Activated CD4-positive, alpha-beta memory T cell treated with anti-CD3 and anti-CD28 coated beads, Interleukin-2, amount 10 ng/mL, durations not matched to agents 7 days and 5 days (primary cell): ENCODE measurements around the gene APOF. TPM values are rescaled to one million over a fixed set of nuclear protein-coding genes. Genes with fewer than 3 reads are reported as not detected.
A peak's percentile ranks its signal among the peaks of the same experiment; 100 is the strongest.
"Not testable (repeated sequence)": the region's sequence is repeated elsewhere in the genome, so short reads cannot be mapped to it uniquely, and the experiment has no call there.

ENCODE experiments used
- CTCF ChIA-PET: fragments of 350-600 bp; sonication (Branson Sonifier 250); formaldehyde crosslinking; loops from one replicate; lab custom pipeline; 2021; ENCODE audit warnings: antibody characterized with exemption, inconsistent platforms; lab: Charles Lee
- POLR2A ChIA-PET: fragments of 350-600 bp; sonication (Branson Sonifier 250); formaldehyde crosslinking; loops from one replicate; lab custom pipeline; 2021; ENCODE audit warnings: antibody characterized with exemption; lab: Charles Lee
- DNase-seq: peaks from one replicate; pipeline ENCODE4 v3.0.0-alpha.2; 2020
- H3K27ac Mint-ChIP-seq: one replicate; pipeline ENCODE4 v1.8.0; 2021; ENCODE audit warnings: mild to moderate bottlenecking, mixed read lengths
- H3K27me3 Mint-ChIP-seq: one replicate; pipeline ENCODE4 v1.8.0; 2021; ENCODE audit warnings: mixed read lengths
- H3K36me3 Mint-ChIP-seq: one replicate; pipeline ENCODE4 v1.8.0; 2021; ENCODE audit warnings: low read depth, mixed read lengths
- H3K4me1 Mint-ChIP-seq: one replicate; pipeline ENCODE4 v1.8.0; 2021; ENCODE audit warnings: mixed read lengths
- H3K4me3 Mint-ChIP-seq: one replicate; pipeline ENCODE4 v1.8.0; 2021; ENCODE audit warnings: mild to moderate bottlenecking, mixed read lengths
- H3K9me3 Mint-ChIP-seq: one replicate; pipeline ENCODE4 v1.8.0; 2021; ENCODE audit warnings: mixed read lengths
- total RNA-seq, 2 experiments: library from RNA; stranded (reverse); gene quantifications; one replicate each; pipeline ENCODE4 v1.2.3, GENCODE V29; 2021

APOF gene
- not detected for total RNA-seq

GRCh38 chr12:56362130-56363059 lies at the start of gene APOF:
TSS of gene APOF (minus strand) at chr12:56362857. CDS start at chr12:56362745, 112 bp downstream.
- peaks cover 17% of the 10 kb centered on the region for H3K36me3 Mint-ChIP-seq
- H3K9me3 Mint-ChIP-seq: no peaks in the 10 kb centered on the region
- CTCF ChIA-PET: interaction anchor here (6.8 kb wide), 1 partner anchor 102 kb away, joined by 41 read pairs; no protein-coding TSS in a partner anchor
- H3K4me3 Mint-ChIP-seq: peak within 1 kb of the TSS; percentile 93
- no peaks in the 10 kb centered on the region for H3K27me3 Mint-ChIP-seq
- POLR2A ChIA-PET: interaction anchor here (1.2 to 5.9 kb wide), 5 partner anchors 16 to 244 kb away, joined by 3 to 113 read pairs (median 50); partner anchors contain the start of genes IL23A, PAN2, TIMELESS and ZC3H10
- peaks cover 23% of the 10 kb centered on the region for H3K4me1 Mint-ChIP-seq
- no peak for DNase-seq
- H3K27ac Mint-ChIP-seq: no peak within 1 kb of the TSS

GRCh38 chr12:56411781-56412639 lies 49.4 kb upstream of the APOF start:
- Mint-ChIP-seq H3K4me1 (no peaks in the 10 kb centered on the region), H3K27me3 (no peaks in the 10 kb centered on the region), H3K36me3 (peaks cover 17% of the 10 kb centered on the region), H3K9me3 (no peaks in the 10 kb centered on the region), H3K4me3 (no peak overlapping the region), H3K27ac (no peak overlapping the region)
- POLR2A ChIA-PET: no interaction called here
- CTCF ChIA-PET: no interaction called here
- no peak for DNase-seq

GRCh38 chr12:56410768-56411167 lies 48.1 kb upstream of the APOF start:
- Mint-ChIP-seq H3K4me1 (no peaks in the 10 kb centered on the region), H3K9me3 (no peaks in the 10 kb centered on the region), H3K36me3 (peaks cover 8% of the 10 kb centered on the region), H3K4me3 (no peak overlapping the region), H3K27ac (no peak overlapping the region), H3K27me3 (no peaks in the 10 kb centered on the region)
- ChIA-PET CTCF (no interaction called here), POLR2A (no interaction called here)
- no peak for DNase-seq

GRCh38 chr12:56408799-56409417 lies 46.3 kb upstream of the APOF start:
- ChIA-PET POLR2A (no interaction called here), CTCF (no interaction called here)
- Mint-ChIP-seq H3K36me3 (peaks cover 5% of the 10 kb centered on the region), H3K4me3 (no peak overlapping the region), H3K27me3 (no peaks in the 10 kb centered on the region), H3K4me1 (no peaks in the 10 kb centered on the region), H3K27ac (no peak overlapping the region), H3K9me3 (no peaks in the 10 kb centered on the region)
- DNase-seq: no peak

GRCh38 chr12:56404227-56404626 lies 41.6 kb upstream of the APOF start:
- DNase-seq, CTCF ChIA-PET, H3K9me3 Mint-ChIP-seq, POLR2A ChIA-PET, H3K4me3 Mint-ChIP-seq, H3K4me1 Mint-ChIP-seq, H3K36me3 Mint-ChIP-seq, H3K27me3 Mint-ChIP-seq, H3K27ac Mint-ChIP-seq: not testable (repeated sequence)

GRCh38 chr12:56401612-56402011 lies 39.0 kb upstream of the APOF start:
- H3K9me3 Mint-ChIP-seq: peaks cover 12% of the 10 kb centered on the region
- H3K27ac Mint-ChIP-seq, H3K36me3 Mint-ChIP-seq, POLR2A ChIA-PET, CTCF ChIA-PET, H3K4me3 Mint-ChIP-seq, H3K4me1 Mint-ChIP-seq, DNase-seq, H3K27me3 Mint-ChIP-seq: not testable (repeated sequence)

- H3K27ac Mint-ChIP-seq, H3K27me3 Mint-ChIP-seq, DNase-seq, CTCF ChIA-PET, H3K4me3 Mint-ChIP-seq, POLR2A ChIA-PET, H3K4me1 Mint-ChIP-seq, H3K36me3 Mint-ChIP-seq: not testable (repeated sequence)
- H3K9me3 Mint-ChIP-seq: peaks cover 12% of the 10 kb centered on the region
Observed at GRCh38 chr12:56401125-56401524, 38.5 kb upstream of the APOF start.

- POLR2A ChIA-PET, H3K27ac Mint-ChIP-seq, H3K36me3 Mint-ChIP-seq, DNase-seq, H3K4me1 Mint-ChIP-seq, CTCF ChIA-PET, H3K27me3 Mint-ChIP-seq, H3K4me3 Mint-ChIP-seq: not testable (repeated sequence)
- H3K9me3 Mint-ChIP-seq: peaks cover 12% of the 10 kb centered on the region
Observed at GRCh38 chr12:56399466-56399865, 36.8 kb upstream of the APOF start.

GRCh38 chr12:56398324-56398723 lies 35.7 kb upstream of the APOF start:
- H3K4me1 Mint-ChIP-seq: no peaks in the 10 kb centered on the region

GRCh38 chr12:56392331-56392730 lies 29.7 kb upstream of the APOF start:
- Mint-ChIP-seq H3K4me3 (no peak overlapping the region), H3K27ac (no peak overlapping the region), H3K9me3 (no peaks in the 10 kb centered on the region), H3K36me3 (no peaks in the 10 kb centered on the region), H3K4me1 (no peaks in the 10 kb centered on the region), H3K27me3 (peaks cover 2% of the 10 kb centered on the region)
- DNase-seq: no peak
- CTCF ChIA-PET: interaction anchor here (0.6 to 0.7 kb wide), 4 partner anchors 17 to 345 kb away, joined by 3 to 5 read pairs (median 4); no protein-coding TSS in a partner anchor
- POLR2A ChIA-PET: no interaction called here

More at GRCh38 chr12:56398324-56398723, 35.7 kb upstream of the APOF start:
- ChIA-PET CTCF (interaction anchor here (1.6 kb wide), 1 partner anchor 210 kb away, joined by 3 read pairs; the partner anchor contains the start of gene SMARCC2), POLR2A (no interaction called here)
- H3K27ac Mint-ChIP-seq: no peak overlapping the region
- no peak overlapping the region for H3K4me3 Mint-ChIP-seq
- H3K9me3 Mint-ChIP-seq: peaks cover 12% of the 10 kb centered on the region
- DNase-seq: no peak
- peaks cover 3% of the 10 kb centered on the region for H3K27me3 Mint-ChIP-seq
- peaks cover 5% of the 10 kb centered on the region for H3K36me3 Mint-ChIP-seq

- Mint-ChIP-seq H3K9me3 (no peaks in the 10 kb centered on the region), H3K36me3 (no peaks in the 10 kb centered on the region), H3K4me3 (no peak overlapping the region), H3K27ac (no peak overlapping the region), H3K27me3 (peaks cover 2% of the 10 kb centered on the region), H3K4me1 (no peaks in the 10 kb centered on the region)
- ChIA-PET CTCF (no interaction called here), POLR2A (no interaction called here)
- DNase-seq: no peak
Observed at GRCh38 chr12:56391721-56392120, 29.1 kb upstream of the APOF start.

GRCh38 chr12:56389412-56389811 lies 26.8 kb upstream of the APOF start:
- ChIA-PET CTCF (interaction anchor here (1.1 to 1.9 kb wide), 2 partner anchors 36 to 74 kb away, joined by 3 to 6 read pairs; no protein-coding TSS in a partner anchor), POLR2A (no interaction called here)
- H3K27me3 Mint-ChIP-seq: peaks cover 4% of the 10 kb centered on the region
- H3K4me3 Mint-ChIP-seq: no peak overlapping the region
- H3K4me1 Mint-ChIP-seq: no peaks in the 10 kb centered on the region
- H3K27ac Mint-ChIP-seq: no peak overlapping the region
- H3K36me3 Mint-ChIP-seq: no peaks in the 10 kb centered on the region
- no peak for DNase-seq
- H3K9me3 Mint-ChIP-seq: no peaks in the 10 kb centered on the region
